ENCODE data around the gene KRTAP5-3. TPM values are rescaled to one million over a fixed set of nuclear protein-coding genes. Genes with fewer than 3 reads are reported as not detected.
"Not testable (repeated sequence)": the region's sequence is repeated elsewhere in the genome, so short reads cannot be mapped to it uniquely, and the experiment has no call there.

Gene KRTAP5-3
- total RNA-seq, 1 experiment from 2014 or later = not detected

DNA sequence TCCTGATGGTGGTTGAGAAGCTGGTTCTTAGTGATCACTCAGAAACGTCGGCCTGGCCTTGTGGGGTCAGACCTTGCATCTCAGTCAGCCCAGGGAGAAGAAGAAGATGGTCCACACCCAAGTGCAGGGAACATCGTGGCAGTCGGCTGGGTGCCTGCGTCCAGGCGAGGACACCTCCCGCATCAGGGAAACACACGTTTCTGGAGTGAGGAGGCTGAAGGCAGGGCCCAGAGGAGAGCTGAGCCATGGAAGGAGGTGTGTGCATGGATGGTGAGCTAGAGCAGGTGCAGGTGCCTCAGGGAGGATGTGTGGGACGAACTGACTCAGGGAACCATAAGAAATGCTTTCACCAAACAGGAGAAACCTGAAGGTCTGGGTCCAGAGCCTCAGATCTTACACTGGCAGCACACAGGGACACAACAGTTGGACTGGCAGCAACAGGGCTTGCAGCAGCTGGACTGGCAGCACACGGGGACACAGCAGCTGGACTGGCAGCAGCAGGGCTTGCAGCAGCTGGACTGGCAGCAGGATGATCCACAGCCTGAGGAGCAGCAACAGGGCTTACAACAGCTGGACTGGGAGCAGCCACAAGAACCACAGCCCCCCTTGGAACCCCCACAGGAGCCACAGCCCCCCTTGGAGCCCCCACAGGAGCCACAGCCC, 10.8 kb downstream of the KRTAP5-3 start:
- H3K4me3 Mint-ChIP-seq (ENCODE audit: unreplicated experiment) = no peak overlapping the region
- no peaks in the 10 kb centered on the region for H3K36me3 Mint-ChIP-seq (ENCODE audit: insufficient read depth, unreplicated experiment)
- intact Hi-C loops (cut with micrococcal nuclease) = no loop called here
- ChIA-PET CTCF (interaction anchor here (0.5 to 1.6 kb wide), 7 partner anchors 8 to 557 kb away, joined by 3 to 5 read pairs (median 4); partner anchors contain the start of gene KRTAP5-5), POLR2A (interaction anchor here (0.7 kb wide), 1 partner anchor 47 kb away, joined by 3 read pairs; no protein-coding TSS in a partner anchor)
- H3K4me1 Mint-ChIP-seq (ENCODE audit: insufficient read depth, unreplicated experiment) = no peaks in the 10 kb centered on the region
- no peak for DNase-seq (ENCODE audit: unreplicated experiment)
- peaks cover 100% of the 10 kb centered on the region for H3K27me3 Mint-ChIP-seq (ENCODE audit: insufficient read depth, unreplicated experiment)
- H3K9me3 Mint-ChIP-seq (ENCODE audit: unreplicated experiment) = no peaks in the 10 kb centered on the region
- no peak overlapping the region for H3K27ac Mint-ChIP-seq (ENCODE audit: low read depth, unreplicated experiment)
- BruUV-seq (replicated peaks) = no TSS peak
- TF ChIP-seq, protein P1, sequence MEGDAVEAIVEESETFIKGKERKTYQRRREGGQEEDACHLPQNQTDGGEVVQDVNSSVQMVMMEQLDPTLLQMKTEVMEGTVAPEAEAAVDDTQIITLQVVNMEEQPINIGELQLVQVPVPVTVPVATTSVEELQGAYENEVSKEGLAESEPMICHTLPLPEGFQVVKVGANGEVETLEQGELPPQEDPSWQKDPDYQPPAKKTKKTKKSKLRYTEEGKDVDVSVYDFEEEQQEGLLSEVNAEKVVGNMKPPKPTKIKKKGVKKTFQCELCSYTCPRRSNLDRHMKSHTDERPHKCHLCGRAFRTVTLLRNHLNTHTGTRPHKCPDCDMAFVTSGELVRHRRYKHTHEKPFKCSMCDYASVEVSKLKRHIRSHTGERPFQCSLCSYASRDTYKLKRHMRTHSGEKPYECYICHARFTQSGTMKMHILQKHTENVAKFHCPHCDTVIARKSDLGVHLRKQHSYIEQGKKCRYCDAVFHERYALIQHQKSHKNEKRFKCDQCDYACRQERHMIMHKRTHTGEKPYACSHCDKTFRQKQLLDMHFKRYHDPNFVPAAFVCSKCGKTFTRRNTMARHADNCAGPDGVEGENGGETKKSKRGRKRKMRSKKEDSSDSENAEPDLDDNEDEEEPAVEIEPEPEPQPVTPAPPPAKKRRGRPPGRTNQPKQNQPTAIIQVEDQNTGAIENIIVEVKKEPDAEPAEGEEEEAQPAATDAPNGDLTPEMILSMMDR (IDR thresholded peaks at IDR 0.05; ENCODE audit: unreplicated experiment) = no peak

- BruUV-seq (replicated peaks) = not testable (repeated sequence)
These were observed 11.6 kb downstream of the KRTAP5-3 start for GRCh38 chr11:1596576-1597121.

GRCh38 chr11:1595994-1596575, 12.2 kb downstream of the KRTAP5-3 start:
- H3K27me3 Mint-ChIP-seq (ENCODE audit: insufficient read depth, unreplicated experiment) = peaks cover 95% of the 10 kb centered on the region
- CTCF ChIA-PET = interaction anchor here (0.6 to 2.4 kb wide), 20 partner anchors 13 to 813 kb away, joined by 3 to 10 read pairs (median 4); no protein-coding TSS in a partner anchor
- H3K4me1 Mint-ChIP-seq (ENCODE audit: insufficient read depth, unreplicated experiment); H3K4me3 Mint-ChIP-seq (ENCODE audit: unreplicated experiment); DNase-seq (ENCODE audit: unreplicated experiment); H3K27ac Mint-ChIP-seq (ENCODE audit: low read depth, unreplicated experiment); H3K9me3 Mint-ChIP-seq (ENCODE audit: unreplicated experiment); H3K36me3 Mint-ChIP-seq (ENCODE audit: insufficient read depth, unreplicated experiment); BruUV-seq (replicated peaks); intact Hi-C loops (cut with micrococcal nuclease): not testable (repeated sequence)
- POLR2A ChIA-PET = interaction anchor here (1.1 kb wide), 1 partner anchor 17 kb away, joined by 4 read pairs; no protein-coding TSS in a partner anchor

More at GRCh38 chr11:1596576-1597121, 11.6 kb downstream of the KRTAP5-3 start:
- DNase-seq (ENCODE audit: unreplicated experiment); H3K27ac Mint-ChIP-seq (ENCODE audit: low read depth, unreplicated experiment); H3K4me1 Mint-ChIP-seq (ENCODE audit: insufficient read depth, unreplicated experiment); H3K4me3 Mint-ChIP-seq (ENCODE audit: unreplicated experiment); intact Hi-C loops (cut with micrococcal nuclease); H3K9me3 Mint-ChIP-seq (ENCODE audit: unreplicated experiment); H3K36me3 Mint-ChIP-seq (ENCODE audit: insufficient read depth, unreplicated experiment): not testable (repeated sequence)
- POLR2A ChIA-PET = interaction anchor here (0.6 to 0.7 kb wide), 2 partner anchors 46 to 65 kb away, joined by 3 to 4 read pairs; no protein-coding TSS in a partner anchor
- CTCF ChIA-PET = interaction anchor here (0.5 to 2.4 kb wide), 7 partner anchors 8 to 55 kb away, joined by 3 to 10 read pairs (median 5); no protein-coding TSS in a partner anchor
- H3K27me3 Mint-ChIP-seq (ENCODE audit: insufficient read depth, unreplicated experiment) = peaks cover 100% of the 10 kb centered on the region

DNA sequence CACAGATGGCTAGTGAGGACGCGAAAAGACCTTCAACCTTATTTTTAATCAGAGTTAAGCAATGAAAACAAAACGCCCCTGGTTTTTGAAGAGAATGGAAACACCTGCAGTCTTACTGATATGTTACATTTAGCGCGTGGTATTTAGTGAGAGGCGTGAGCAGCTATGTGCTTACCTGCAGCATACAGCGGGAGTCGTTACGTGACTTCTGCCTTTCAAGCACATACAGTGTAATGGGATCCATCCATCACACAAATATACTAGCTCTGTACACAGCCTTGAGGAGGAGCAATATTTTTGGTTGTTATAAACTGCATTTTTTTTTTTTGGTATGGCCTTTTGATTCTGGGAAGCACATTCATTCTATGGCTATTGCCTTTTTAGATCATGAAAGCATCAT, 15.6 kb downstream of the KRTAP5-3 start:
- DNase-seq (ENCODE audit: unreplicated experiment) = no peak
- ChIA-PET POLR2A (interaction anchor here (0.6 kb wide), 1 partner anchor 219 kb away, joined by 3 read pairs; no protein-coding TSS in a partner anchor), CTCF (interaction anchor here (0.7 kb wide), 1 partner anchor 130 kb away, joined by 4 read pairs; no protein-coding TSS in a partner anchor)
- H3K9me3 Mint-ChIP-seq (ENCODE audit: unreplicated experiment) = no peaks in the 10 kb centered on the region
- intact Hi-C loops (cut with micrococcal nuclease) = no loop called here
- TF ChIP-seq, protein P1 (IDR thresholded peaks at IDR 0.05; ENCODE audit: unreplicated experiment) = no peak
- peaks cover 60% of the 10 kb centered on the region for H3K27me3 Mint-ChIP-seq (ENCODE audit: insufficient read depth, unreplicated experiment)
- no peak overlapping the region for H3K4me3 Mint-ChIP-seq (ENCODE audit: unreplicated experiment)
- H3K36me3 Mint-ChIP-seq (ENCODE audit: insufficient read depth, unreplicated experiment) = peaks cover 5% of the 10 kb centered on the region
- peaks cover 7% of the 10 kb centered on the region for H3K4me1 Mint-ChIP-seq (ENCODE audit: insufficient read depth, unreplicated experiment)
- no TSS peak for BruUV-seq (replicated peaks)
- no peak overlapping the region for H3K27ac Mint-ChIP-seq (ENCODE audit: low read depth, unreplicated experiment)

Data from MCF 10A (cell line).